Measurements from ENCODE around the gene SERPINB5. TPM values are rescaled to one million over a fixed set of nuclear protein-coding genes. Genes with fewer than 3 reads are reported as not detected.
A peak's percentile ranks its signal among the peaks of the same experiment; 100 is the strongest.

SERPINB5 gene
- total and polyA plus RNA-seq, 4 donors: 0.05 TPM; not detected in 3

- H3K36me3 ChIP-seq (ENCODE audit: control insufficient read depth in 4 of 4, insufficient read depth in 3 of 4, low read depth in 1 of 4, low read length in 3 of 4): no peaks in the 10 kb centered on the region
- peaks cover 2 to 11% (median 9%) of the 10 kb centered on the region in 4 donors for H3K4me1 ChIP-seq (ENCODE audit: control insufficient read depth in 4 of 4, insufficient read depth in 4 of 4, low read length in 3 of 4)
- no peak overlapping the region for H3K9ac ChIP-seq (ENCODE audit: low read depth in 1 of 2, low read length in 2 of 2)
- peak overlapping the region in 1 of 2 donors; percentile 53 for H3K27ac ChIP-seq (ENCODE audit: low read depth in 1 of 2, low read length in 2 of 2)
- TF ChIP-seq YY1 (IDR thresholded peaks at IDR 0.05) (no peak), FOXA2 (IDR thresholded peaks at IDR 0.05) (no peak), CTCF (IDR thresholded peaks at IDR 0.05; ENCODE audit: low read depth, low read length, missing input control) (no peak), REST (IDR thresholded peaks at IDR 0.05) (no peak), MAX (IDR thresholded peaks at IDR 0.05) (no peak), HNF4A (conservative IDR thresholded peaks at IDR 0.05) (no peak)
- H3K27me3 ChIP-seq (ENCODE audit: control insufficient read depth in 4 of 4, insufficient read depth in 4 of 4, low read length in 3 of 4): no peaks in the 10 kb centered on the region
- no peak for DNase-seq (ENCODE audit: low spot score)
- 70% methylated on average over 2 of the region's 2 CpGs for WGBS
- H3K4me3 ChIP-seq (ENCODE audit: low read depth in 1 of 3, low read length in 3 of 3): no peak overlapping the region
- H3K9me3 ChIP-seq (ENCODE audit: control insufficient read depth in 4 of 4, low read length in 3 of 4): no peaks in the 10 kb centered on the region
These were observed 4.2 kb downstream of the SERPINB5 start for GRCh38 chr18:63480915-63481314.

- WGBS: 62% methylated on average over 2 of the region's 2 CpGs
- Histone ChIP-seq H3K9ac (ENCODE audit: low read depth in 1 of 2, low read length in 2 of 2) (no peak overlapping the region), H3K27ac (ENCODE audit: low read depth in 1 of 2, low read length in 2 of 2) (no peak overlapping the region), H3K27me3 (ENCODE audit: control insufficient read depth in 4 of 4, insufficient read depth in 4 of 4, low read length in 3 of 4) (no peaks in the 10 kb centered on the region), H3K4me3 (ENCODE audit: low read depth in 1 of 3, low read length in 3 of 3) (no peak overlapping the region), H3K4me1 (ENCODE audit: control insufficient read depth in 4 of 4, insufficient read depth in 4 of 4, low read length in 3 of 4) (no peaks in the 10 kb centered on the region), H3K36me3 (ENCODE audit: control insufficient read depth in 4 of 4, insufficient read depth in 3 of 4, low read depth in 1 of 4, low read length in 3 of 4) (no peaks in the 10 kb centered on the region), H3K9me3 (ENCODE audit: control insufficient read depth in 4 of 4, low read length in 3 of 4) (no peaks in the 10 kb centered on the region)
- TF ChIP-seq NR2F2 (IDR thresholded peaks at IDR 0.05) (no peak), HNF4A (conservative IDR thresholded peaks at IDR 0.05) (no peak), YY1 (IDR thresholded peaks at IDR 0.05) (no peak), JUND (IDR thresholded peaks at IDR 0.05) (no peak), ZBTB33 (IDR thresholded peaks at IDR 0.05) (no peak), REST (IDR thresholded peaks at IDR 0.05) (no peak), RAD21 (IDR thresholded peaks at IDR 0.05) (no peak), FOXA2 (IDR thresholded peaks at IDR 0.05) (no peak), GABPA (IDR thresholded peaks at IDR 0.05 in 1 of 2, conservative IDR thresholded peaks at IDR 0.05 in 1 of 2) (no peak), EGR1 (IDR thresholded peaks at IDR 0.05; ENCODE audit: low read depth in 2 of 2) (no peak), MAX (IDR thresholded peaks at IDR 0.05) (no peak), ATF3 (IDR thresholded peaks at IDR 0.05) (no peak), RXRA (IDR thresholded peaks at IDR 0.05) (no peak)
- no peak for DNase-seq (ENCODE audit: low spot score)
These were observed 10.9 kb downstream of the SERPINB5 start for GRCh38 chr18:63487676-63488075.
